ENCODE measurements around the gene C21orf58.
"Not testable (repeated sequence)": the region's sequence is repeated elsewhere in the genome, so short reads cannot be mapped to it uniquely, and the experiment has no call there.

The C21orf58 gene

DNA sequence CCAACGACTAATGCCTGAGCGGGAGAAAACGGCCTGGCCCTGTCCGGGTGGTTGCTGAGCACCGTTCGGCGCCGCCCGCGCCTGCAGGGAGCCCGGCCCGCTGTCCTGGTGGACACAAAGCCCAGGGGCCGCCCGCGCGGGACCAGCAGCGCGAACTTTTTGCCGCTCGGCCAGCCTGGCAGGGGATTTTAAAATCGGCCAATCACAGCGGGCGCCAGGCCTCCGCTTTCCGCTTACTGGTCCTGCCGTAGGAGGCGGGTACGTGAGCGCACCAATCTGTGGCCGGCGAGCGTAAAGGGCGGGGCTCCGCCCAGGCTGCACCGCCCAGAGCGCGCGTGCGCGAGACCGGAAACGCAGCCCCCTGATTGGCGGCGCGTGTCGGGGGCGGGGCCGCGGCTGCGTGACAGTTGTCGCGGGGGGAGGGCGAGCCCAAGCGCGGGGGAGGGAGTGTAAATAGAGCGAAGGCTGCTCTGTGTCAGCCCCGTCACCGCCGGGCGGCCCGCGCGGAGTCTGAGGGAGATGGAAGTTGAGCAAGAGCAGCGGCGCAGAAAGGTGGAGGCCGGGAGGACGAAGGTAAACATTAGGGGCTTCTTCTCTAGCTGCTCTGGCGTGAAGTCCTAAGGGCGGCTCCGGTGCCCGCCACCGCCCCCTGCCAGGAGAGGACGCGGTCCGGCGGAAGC is at the start of gene C21orf58, which contains the start of gene PCNT:
C21orf58 (minus strand) TSS at position 161 of the 680 bp plus-strand sequence. CDS start 1,132 bp downstream, outside the sequence.
PCNT (plus strand) TSS at position 447 of the 680 bp plus-strand sequence; CDS start at position 520, 73 bp downstream.
- DNase-seq (ENCODE audit: low read depth, low spot score): peak; percentile 95

DNA sequence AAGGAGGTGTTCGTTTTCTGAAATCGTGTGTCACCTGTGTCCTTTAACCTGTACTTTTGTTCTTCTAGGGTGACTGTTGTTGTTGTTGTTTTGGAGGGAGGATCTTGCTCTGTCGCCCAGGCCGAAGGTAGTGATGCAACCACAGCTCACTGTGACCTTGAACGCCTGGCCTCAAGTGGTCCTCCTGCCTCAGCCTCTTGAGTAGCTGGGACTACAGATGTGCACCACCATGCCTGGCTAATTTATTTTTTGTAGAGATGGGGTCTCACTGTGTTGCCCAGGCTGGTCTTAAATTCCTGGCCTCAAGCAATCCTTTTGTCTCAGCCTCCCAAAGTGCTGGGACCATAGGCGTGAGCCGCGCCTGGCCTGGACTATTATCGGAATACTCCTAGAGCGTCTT is 49.3 kb upstream of the C21orf58 start:
- not testable (repeated sequence) for DNase-seq (ENCODE audit: low read depth, low spot score)

DNA sequence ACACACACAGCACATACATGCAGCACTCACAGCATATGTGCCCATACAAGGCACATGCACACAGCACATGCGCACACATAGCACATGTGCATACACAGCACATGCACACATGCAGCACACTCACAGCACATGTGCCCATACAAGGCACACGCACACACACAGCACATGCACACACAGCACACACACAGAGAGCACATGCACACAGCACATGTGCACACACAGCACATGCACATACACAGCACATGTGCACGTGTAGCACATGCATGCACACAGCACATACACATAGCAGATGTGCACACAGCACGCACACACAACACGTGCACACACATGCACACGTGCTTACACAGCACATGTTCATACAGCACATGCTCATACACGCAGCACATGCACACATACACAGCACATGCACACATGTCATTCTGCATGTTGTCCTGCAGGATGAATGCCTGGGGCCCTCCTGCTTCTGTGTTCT is 48.4 kb upstream of the C21orf58 start:
- no peak for DNase-seq (ENCODE audit: low read depth, low spot score)

DNA sequence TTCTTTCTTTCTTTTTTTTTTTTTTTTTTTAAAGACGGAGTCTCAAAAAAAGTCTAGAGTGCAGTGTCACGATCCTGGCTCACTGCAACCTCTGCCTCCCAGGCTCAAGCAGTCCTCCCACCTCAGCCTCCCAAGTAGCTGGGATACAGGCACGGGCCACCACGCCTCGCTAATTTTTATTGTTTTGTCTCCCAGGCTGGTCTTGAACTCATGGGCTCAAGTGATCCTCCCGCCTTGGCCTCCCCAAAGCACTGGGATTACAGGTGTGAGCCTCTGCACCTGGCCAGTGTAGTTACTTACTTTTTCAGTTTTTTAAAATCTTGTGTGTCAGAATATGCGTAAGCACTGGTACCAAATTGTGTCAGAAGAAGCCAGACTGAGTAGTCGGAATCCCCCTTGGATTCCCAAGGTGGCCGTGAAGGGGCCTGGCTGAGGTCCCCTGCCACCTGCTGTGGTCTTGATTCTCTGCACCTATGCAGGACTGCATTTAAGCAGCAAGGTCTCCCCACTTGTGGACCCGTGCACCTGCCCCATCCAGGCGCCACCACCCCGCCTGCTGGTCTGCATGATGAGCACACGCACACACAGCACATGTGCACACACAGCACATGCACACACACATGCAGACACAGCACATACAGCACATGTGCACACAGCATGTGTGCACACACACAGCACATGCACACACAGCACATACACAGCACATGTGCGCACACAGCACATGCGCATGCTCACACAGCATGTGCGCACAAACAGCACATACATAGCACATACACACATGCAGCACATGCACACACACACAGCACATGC is 47.7 kb upstream of the C21orf58 start:
- no peak for DNase-seq (ENCODE audit: low read depth, low spot score)

DNA sequence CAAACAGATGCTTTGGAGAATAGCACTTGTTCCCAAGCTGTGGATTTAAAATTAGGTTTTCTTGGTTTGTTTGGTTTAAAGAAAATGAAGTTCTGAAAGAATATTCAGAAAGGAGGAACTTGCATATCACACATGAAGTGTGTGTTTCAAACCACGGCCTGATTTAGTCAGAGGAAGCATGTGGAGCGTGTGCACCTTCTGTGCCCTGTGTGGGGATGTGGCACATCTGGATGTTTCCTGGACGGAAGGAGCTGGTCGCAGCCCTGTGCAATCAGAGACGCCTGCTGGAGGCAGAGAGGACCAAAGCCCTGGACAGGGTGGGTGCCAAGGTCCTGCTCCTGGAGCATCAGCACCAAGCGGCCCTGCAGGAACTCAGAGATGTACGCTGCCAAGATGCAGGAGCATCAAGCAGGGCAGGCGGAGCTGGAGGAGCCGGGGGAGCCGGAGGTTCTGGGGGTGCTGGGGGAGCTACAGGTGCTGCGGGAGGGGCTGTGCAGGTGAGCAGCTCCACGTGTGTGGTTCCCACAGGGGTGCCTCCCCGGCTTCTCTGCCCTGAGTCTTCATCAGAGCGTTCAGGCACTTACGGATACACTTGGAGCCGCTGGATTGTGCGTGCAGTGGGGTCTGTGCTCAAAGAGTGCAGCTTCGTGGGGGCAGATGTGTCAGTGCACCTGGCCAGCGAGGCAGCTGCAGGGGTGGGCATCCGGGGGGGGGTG is 46.0 kb upstream of the C21orf58 start:
- no peak for DNase-seq (ENCODE audit: low read depth, low spot score)

DNA sequence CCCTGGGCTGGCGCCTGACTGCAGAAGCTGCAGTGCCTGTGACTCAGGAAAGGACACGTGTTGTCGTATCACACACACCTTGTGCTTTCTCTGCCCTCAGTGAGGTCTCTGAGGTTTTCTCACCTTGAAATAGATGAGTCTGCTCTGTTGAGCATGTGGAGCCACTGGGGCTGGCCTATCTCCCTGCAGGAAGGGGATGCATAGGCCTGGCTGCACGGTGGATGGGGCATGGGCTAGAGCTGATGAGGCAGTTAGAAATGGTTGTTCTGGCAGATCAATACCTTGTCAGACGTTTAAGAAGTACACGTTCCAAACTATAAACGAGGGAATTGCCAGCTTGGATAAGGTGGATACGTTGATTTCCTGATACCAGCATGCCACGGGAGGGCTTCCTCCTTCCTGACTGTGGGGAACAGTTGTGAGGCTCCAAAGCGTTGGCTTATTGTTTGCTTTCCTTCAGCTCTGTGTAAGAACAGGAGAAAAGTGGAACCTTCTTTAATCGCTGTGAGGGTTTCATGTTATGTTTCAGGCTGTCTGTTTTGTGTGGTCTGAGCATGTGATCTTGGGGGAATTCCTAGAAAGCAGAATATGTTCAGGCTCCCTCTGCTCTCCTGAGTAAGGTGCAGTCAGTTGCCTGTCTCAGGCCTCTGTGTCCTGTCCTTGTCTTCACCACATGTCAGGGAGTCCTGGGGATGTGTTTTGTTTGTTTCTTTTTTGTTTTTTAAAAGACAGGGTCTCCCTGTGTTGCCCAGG is 45.0 kb upstream of the C21orf58 start:
- DNase-seq (ENCODE audit: low read depth, low spot score): no peak

DNA sequence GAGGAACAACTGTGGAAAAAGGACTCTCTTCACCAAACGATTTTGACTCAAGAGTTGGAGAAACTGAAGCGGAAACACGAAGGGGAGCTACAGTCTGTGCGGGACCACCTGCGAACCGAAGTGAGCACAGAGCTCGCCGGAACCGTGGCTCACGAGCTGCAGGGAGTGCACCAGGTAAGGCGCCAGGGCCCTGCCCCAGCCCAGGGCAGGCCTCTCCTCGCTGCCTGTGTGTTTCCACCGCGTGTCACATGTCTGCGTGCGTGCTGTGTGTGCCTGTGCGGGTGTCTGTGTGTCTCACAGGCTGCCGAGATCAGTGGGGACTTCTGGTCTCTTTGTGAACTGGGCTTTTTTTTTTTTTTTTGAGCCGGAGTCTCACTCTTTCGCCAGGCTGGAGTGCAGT is 43.3 kb upstream of the C21orf58 start:
- no peak for DNase-seq (ENCODE audit: low read depth, low spot score)

DNA sequence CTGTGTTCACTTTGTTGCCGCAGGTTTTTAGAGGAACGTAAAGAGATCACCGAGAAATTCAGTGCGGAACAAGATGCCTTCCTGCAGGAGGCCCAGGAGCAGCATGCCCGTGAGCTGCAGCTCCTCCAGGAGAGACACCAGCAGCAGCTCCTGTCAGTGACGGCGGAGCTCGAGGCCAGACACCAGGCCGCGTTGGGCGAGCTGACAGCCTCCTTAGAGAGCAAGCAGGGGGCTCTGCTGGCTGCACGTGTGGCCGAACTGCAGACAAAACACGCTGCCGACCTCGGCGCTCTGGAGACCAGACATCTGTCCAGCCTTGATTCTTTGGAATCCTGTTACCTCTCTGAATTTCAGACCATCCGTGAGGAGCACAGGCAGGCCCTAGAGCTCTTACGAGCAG is 42.9 kb upstream of the C21orf58 start:
- DNase-seq (ENCODE audit: low read depth, low spot score): no peak

DNA sequence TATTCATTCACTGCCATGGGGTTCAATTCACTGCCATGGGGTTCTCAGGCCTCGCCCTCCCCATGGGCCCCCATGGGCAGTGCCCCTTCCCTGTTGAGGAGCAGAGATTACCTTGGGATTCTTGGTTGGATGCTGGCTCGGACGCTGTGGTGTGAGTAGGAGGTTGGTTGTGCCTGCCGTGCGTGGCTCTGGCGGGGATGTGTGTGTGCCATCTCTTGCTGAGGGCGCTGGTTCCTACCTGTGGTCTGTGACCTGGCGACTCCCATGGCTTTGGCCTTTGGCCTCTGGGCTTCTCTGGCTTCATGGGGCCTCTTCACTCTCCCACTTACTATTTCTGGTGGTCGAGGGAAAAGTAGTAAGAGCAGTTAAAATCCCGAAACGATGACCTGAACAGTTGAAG is 42.4 kb upstream of the C21orf58 start:
- no peak for DNase-seq (ENCODE audit: low read depth, low spot score)

DNA sequence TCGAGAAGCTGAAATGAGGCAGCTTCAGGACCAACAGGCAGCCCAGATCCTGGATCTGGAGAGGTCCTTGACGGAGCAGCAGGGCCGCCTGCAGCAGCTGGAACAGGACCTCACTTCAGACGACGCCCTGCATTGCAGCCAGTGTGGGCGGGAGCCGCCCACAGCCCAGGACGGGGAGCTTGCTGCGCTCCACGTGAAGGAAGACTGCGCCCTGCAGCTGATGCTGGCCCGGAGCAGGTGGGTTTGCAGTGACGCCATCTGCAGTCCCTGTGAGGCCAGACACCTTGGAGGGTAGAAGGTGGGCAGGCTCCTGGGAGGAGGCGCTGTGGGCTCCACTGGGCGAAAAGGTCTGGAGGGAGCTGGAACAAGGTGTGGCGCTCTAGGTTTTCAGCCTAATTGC is 40.0 kb upstream of the C21orf58 start:
- DNase-seq (ENCODE audit: low read depth, low spot score): no peak

DNA sequence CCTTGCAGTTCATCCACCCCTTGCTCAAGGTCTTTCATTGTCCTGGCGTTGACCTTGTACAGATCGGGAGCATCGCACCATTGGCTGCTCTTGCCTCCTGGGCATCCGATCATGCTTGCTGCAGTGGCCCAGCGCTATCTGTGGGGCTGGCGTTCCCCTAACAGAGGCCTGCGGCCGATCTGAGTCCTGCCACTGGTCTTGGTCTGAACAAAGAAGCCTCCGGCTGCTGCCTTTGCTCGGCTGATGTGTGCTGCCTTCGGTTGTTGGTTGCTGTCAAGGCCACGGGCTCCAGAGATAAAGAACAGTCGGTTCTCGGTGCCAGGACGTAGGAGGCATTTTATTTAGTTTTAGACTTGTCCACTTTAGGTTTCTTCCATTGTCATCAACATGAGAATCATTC is 39.3 kb upstream of the C21orf58 start:
- no peak for DNase-seq (ENCODE audit: low read depth, low spot score)

DNA sequence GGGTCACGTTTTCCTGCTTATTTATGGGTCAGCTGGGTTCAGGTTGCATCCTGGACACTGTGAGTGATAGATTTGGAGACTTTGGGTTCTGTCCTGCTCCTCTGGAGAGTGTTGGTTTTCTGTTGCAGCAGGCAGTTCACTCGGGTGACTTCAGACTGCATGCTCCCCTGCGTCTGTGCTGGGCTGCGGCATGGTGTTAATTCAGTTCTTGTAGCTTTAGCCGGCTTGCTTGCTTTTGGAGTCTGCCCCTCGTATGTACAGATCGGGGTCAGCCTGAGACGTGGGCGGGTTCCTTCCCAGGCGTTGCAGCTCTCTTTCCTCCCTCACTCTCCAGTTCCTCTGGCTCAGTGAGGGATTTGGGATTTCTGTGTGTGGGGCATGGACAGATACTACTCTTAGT is 38.3 kb upstream of the C21orf58 start:
- DNase-seq (ENCODE audit: low read depth, low spot score): no peak

DNA sequence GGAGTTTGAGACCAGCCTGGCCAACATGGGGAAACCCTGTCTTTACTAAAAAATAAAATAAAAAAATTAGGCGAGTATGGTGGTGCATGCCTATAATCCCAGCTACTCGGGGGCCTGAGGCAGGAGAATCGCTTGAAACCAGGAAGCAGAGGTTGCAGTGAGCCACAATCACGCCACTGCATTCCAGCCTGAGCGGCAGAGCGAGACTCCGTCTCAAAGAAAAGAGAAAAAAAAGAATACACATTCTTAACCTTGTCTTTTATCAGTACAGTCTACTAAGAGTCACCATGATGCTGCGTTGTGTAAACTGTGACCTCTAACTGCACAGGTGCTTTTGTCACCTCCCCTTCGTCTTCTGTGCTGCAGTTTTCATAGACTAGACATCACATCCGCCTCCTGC is 37.5 kb upstream of the C21orf58 start:
- DNase-seq (ENCODE audit: low read depth, low spot score): no peak

DNA sequence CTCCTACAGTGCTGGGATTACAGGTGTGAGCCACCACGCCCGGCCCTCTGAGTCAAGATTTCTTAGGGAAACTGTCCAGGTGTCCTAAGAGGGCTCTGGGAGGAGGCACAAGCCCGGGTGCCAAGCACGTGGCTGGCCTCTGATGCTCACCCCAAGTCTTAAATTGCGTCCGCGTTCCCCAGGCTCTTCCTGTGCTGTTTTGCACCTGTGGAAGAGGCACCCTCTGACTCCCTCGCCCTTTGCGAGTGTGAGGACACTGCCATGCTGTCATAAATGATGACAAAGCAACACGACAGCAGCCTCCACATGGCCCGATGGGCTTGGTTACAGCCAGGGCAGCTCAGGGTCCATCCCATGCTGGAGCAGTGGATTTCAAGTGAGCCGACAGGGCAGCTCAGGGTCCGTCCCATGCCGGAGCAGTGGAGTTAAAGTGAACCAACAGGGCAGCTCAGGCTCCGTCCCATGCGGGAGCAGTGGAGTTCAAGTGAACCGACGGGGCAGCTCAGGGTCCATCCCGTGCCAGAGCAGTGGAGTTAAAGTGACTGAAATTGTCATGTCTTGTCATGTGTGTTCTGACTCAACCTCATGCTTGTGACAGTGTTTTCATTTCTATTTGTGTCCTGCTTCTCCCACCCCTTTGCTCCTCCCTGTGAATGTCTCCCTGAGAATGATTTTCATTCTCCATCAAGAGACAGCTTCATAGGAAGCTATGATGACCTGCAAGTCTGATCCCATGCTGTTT is 34.2 kb upstream of the C21orf58 start:
- no peak for DNase-seq (ENCODE audit: low read depth, low spot score)

DNA sequence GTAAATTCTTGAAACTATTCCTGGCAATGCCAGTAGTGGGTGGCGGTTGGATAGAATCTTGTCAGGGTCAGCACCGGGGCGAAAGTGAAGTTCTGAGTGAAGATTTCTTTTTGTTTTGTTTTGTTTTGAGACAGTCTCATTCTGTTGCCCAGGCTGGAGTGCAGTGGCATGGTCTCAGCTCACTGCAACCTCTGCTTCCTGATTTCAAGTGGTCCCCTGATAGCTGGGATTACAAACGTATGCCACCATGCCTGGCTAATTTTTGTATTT is 33.6 kb upstream of the C21orf58 start:
- no peak for DNase-seq (ENCODE audit: low read depth, low spot score)

DNA sequence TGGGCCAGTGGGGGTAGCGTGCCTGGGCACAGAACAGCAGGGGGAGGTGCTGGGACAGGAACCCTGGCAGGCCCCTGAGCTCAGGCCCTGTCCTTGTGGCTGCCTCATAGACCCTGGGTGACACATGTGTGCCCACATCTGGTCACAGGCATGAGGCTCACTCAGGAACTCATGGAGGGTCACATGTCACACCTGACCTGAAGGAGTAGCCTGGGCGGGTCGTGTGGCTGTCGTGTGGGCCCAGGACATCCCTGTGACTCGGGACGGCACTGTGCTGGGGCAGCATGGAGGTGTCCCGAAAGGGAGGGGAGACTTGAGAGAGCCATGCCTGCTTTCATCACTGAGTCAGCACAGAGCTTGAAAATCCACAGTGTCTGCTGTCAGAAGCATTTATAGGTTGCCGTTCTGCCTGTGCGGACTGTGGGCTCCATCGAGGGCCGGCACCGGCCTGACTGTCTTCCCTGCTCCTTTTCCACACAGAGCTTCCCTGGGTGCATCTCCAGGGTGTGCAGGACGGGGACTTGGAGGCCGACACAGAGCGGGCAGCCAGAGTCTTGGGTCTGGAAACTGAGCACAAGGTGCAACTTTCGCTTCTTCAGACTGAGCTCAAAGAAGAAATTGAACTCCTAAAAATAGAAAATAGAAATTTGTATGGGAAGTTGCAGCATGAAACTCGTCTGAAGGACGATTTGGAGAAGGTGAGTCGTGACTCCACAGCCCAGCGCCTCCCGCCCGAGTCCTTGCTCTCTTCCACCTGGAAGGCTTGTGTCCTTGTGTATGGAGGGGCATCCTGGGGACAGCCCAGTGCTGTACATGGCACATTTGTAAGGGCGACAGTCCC is 33.0 kb upstream of the C21orf58 start:
- DNase-seq (ENCODE audit: low read depth, low spot score): no peak

DNA sequence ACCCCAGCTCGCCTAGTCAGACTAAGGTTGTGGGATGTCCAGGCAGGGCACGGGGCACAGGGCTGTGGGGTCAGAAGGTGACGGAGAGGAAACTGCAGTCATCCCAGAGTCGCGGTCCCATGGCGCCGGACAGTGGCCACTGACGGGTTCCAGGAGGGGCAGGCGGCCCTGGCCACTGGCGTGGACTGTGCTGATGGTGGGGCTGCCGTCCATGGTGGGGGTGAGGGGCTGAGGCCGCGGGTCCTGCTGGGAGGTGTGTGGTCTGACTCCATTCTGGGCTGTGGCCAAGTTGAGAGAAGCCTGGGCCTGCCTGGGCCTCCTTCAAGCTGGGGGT is 32.3 kb upstream of the C21orf58 start:
- DNase-seq (ENCODE audit: low read depth, low spot score): no peak

DNA sequence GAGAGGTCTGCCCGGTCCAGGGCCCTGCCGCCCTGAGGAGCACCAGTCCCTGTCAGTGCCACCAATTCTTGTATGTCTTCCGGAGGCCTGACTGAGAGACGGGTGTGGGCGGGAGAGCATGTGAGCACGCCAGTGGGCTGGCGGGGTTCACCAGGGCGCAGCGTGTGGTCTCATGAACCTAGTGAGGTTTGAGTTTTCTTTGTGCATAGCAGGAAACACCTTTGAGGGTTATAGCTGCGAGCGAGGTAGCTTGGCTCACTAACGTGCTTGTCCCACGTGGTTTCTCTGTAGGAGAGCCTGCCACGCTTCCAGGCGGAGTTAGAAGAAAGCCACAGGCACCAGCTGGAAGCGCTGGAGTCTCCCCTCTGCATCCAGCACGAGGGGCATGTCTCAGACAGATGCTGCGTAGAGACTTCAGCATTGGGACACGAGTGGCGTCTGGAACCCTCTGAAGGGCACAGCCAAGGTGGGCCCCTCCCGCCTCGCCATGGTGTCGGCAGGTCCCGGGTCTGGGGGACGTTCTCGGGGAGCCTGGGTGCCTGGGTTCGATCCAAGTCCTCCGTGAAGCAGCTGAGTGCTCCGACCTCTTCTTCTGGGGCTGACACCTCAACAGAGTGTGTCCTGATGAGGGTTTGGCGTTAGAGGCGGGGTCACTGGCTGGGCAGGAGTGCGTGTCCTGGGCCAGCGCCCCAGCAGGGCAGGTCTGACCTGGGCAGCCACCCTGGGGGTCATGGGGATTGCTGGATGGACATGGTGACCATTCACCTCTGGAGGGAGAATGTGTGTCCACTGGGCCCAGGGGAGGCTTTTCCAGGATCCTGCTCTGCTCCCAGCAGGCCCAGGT is 31.7 kb upstream of the C21orf58 start:
- no peak for DNase-seq (ENCODE audit: low read depth, low spot score)

DNA sequence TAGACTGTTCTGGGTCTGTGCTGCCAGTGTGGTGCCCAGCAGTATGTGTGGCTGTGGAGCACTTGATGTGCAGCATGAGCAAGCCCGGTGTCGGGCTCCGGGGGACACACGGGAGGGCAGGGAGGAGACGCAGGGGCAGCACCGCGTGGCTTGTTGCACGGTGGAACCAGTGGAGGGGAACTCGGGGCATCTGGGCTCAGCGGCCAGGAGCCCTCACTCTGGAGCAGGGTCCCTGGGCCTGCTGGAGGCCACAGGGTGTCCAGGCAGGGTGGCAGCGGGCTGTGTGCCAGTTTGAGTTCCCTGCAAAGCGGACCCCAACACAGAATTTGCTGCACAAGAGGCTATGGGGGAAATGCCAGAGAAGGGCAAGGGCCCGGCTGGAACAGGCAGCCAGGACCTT is 30.8 kb upstream of the C21orf58 start:
- DNase-seq (ENCODE audit: low read depth, low spot score): no peak
